Measurements from ENCODE around the gene S100A4. TPM values are rescaled to one million over a fixed set of nuclear protein-coding genes. Genes with fewer than 3 reads are reported as not detected.
"Not testable (repeated sequence)": the region's sequence is repeated elsewhere in the genome, so short reads cannot be mapped to it uniquely, and the experiment has no call there.

Gene S100A4
- total and polyA plus RNA-seq, 9 donors, result 12.7 to 160 (median 45.3) TPM

DNA sequence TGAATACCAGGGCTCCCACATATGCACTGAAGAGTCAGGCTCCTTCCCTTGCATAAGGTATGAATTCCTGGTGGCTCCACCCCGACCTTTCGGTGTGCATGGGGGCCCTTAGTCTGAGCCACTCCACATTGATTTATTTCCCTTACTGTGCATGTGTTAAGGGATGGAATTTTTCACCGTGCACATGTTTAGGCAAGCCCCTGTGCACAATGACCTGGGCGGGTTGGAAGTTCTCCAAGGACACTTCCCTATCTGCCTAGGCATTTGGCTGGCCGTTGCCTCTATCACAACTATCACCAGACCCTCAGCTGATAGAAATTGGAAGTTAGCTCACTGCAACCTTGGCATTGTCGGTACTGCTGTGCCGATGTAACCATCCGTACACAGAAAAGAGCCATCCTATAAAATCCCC lies 19.5 kb downstream of the S100A4 start:
- 10 to 23% (median 13%) methylated on average over 8 of the region's 8 CpGs for WGBS, 3 donors
- intact Hi-C loops (cut with DNase I), result no loop called here
- no peaks in the 10 kb centered on the region for H3K36me3 ChIP-seq
- peak in 1 of 5 donors; percentile 45 for DNase-seq
- H3K27ac ChIP-seq, result peak overlapping the region in 1 of 2 donors; percentile 37
- H3K4me1 ChIP-seq (ENCODE audit: insufficient read depth), result peaks cover 11% of the 10 kb centered on the region
- no peaks in the 10 kb centered on the region for H3K9me3 ChIP-seq
- no peaks in the 10 kb centered on the region for H3K27me3 ChIP-seq
- TF ChIP-seq POLR2A (IDR thresholded peaks at IDR 0.05) (no peak), EP300 (IDR thresholded peaks at IDR 0.05) (no peak)
- TF ChIP-seq, protein P1, sequence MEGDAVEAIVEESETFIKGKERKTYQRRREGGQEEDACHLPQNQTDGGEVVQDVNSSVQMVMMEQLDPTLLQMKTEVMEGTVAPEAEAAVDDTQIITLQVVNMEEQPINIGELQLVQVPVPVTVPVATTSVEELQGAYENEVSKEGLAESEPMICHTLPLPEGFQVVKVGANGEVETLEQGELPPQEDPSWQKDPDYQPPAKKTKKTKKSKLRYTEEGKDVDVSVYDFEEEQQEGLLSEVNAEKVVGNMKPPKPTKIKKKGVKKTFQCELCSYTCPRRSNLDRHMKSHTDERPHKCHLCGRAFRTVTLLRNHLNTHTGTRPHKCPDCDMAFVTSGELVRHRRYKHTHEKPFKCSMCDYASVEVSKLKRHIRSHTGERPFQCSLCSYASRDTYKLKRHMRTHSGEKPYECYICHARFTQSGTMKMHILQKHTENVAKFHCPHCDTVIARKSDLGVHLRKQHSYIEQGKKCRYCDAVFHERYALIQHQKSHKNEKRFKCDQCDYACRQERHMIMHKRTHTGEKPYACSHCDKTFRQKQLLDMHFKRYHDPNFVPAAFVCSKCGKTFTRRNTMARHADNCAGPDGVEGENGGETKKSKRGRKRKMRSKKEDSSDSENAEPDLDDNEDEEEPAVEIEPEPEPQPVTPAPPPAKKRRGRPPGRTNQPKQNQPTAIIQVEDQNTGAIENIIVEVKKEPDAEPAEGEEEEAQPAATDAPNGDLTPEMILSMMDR (IDR thresholded peaks at IDR 0.05), result no peak
- H3K4me3 ChIP-seq, result no peak overlapping the region

GRCh38 chr1:153525088-153525728 lies 20.4 kb downstream of the S100A4 start:
- TF ChIP-seq POLR2A (IDR thresholded peaks at IDR 0.05), result no peak
- Histone ChIP-seq H3K4me3 (no peak overlapping the region), H3K27me3 (no peaks in the 10 kb centered on the region), H3K27ac (peak overlapping the region in 1 of 2 donors; percentile 50), H3K36me3 (no peaks in the 10 kb centered on the region), H3K4me1 (ENCODE audit: insufficient read depth) (peaks cover 11% of the 10 kb centered on the region), H3K9me3 (no peaks in the 10 kb centered on the region)
- WGBS, 3 donors, result 20 to 33% (median 31%) methylated on average over 3 of the region's 3 CpGs
- DNase-seq, result peak in 3 of 5 donors; percentile 41 to 59 (median 56)
- intact Hi-C loops (cut with DNase I), result no loop called here

GRCh38 chr1:153522353-153523048 lies 23.1 kb downstream of the S100A4 start:
- DNase-seq, result peak in 2 of 5 donors; percentile 2 to 5
- H3K36me3 ChIP-seq; H3K27ac ChIP-seq; intact Hi-C loops (cut with DNase I); H3K27me3 ChIP-seq; H3K9me3 ChIP-seq; H3K4me3 ChIP-seq: not testable (repeated sequence)
- peaks cover 11% of the 10 kb centered on the region for H3K4me1 ChIP-seq (ENCODE audit: insufficient read depth)
- WGBS, 3 donors, result 79 to 85% (median 83%) methylated on average over 14 of the region's 14 CpGs

DNA sequence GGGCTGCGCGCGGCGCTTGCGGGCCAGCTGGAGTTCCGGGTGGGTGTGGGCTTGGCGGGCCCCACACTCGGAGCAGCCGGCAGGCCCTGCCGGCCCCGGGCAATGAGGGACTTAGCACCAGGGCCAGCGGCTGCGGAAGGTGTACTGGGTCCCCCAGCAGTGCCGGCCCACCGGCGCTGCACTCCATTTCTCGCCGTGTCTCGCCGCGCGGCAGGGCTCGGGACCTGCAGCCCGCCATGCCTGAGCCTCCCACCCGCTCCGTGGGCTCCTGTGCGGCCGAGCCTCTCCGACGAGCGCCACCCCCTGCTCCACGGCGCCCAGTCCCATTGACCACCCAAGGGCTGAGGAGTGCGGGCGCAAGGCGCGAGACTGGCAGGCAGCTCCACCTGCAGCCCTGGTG lies 23.8 kb downstream of the S100A4 start:
- H3K27ac ChIP-seq; H3K9me3 ChIP-seq; H3K4me3 ChIP-seq; H3K27me3 ChIP-seq; intact Hi-C loops (cut with DNase I); H3K36me3 ChIP-seq: not testable (repeated sequence)
- H3K4me1 ChIP-seq (ENCODE audit: insufficient read depth), result peaks cover 11% of the 10 kb centered on the region
- peak in 1 of 5 donors; percentile 16 for DNase-seq
- WGBS, 3 donors, result 97 to 98% (median 97%) methylated on average over 29 to 37 of the region's 37 CpGs

DNA sequence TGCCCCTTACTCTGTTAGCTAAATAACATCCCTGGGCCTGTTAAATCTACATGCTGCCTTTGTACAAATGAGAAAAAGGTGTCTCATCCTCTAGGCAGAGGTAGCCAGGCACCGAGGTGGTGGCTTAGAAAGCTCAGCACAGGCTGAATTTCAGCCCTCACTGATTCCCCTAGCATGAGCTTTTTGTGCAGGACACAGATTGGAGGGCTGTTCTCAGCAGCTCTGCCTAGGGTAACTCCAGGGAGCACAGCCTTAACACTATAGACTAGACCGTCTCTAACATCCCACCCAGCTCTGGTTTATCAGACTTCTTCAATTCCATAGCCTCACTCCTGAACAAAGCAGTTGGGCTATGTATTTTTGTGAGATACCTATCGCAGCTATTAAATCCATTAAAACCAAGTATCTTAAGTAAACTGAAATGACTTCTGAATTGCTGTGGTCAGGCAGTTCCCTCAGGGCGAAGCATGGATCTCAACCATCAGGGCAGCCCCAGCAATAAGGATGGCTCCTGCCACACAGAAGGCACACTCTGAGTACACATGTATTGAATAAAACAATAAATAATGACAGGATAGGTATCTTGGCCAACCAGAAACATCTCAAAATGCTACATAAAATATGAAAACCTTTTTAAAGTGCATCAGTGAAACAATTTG lies 24.7 kb downstream of the S100A4 start:
- H3K4me1 ChIP-seq (ENCODE audit: insufficient read depth), result peaks cover 8% of the 10 kb centered on the region
- no peaks in the 10 kb centered on the region for H3K9me3 ChIP-seq
- no peak overlapping the region for H3K4me3 ChIP-seq
- no peaks in the 10 kb centered on the region for H3K27me3 ChIP-seq
- intact Hi-C loops (cut with DNase I), result no loop called here
- WGBS, 3 donors, result 86 to 94% (median 89%) methylated on average over 4 of the region's 4 CpGs
- no peak for DNase-seq
- no peak overlapping the region for H3K27ac ChIP-seq
- H3K36me3 ChIP-seq, result no peaks in the 10 kb centered on the region
- TF ChIP-seq EP300 (IDR thresholded peaks at IDR 0.05) (no peak), POLR2A (IDR thresholded peaks at IDR 0.05) (no peak)
- TF ChIP-seq, protein P1 (IDR thresholded peaks at IDR 0.05), result no peak

GRCh38 chr1:153520137-153520691 lies 25.4 kb downstream of the S100A4 start:
- H3K4me3 ChIP-seq; H3K4me1 ChIP-seq (ENCODE audit: insufficient read depth); H3K9me3 ChIP-seq; intact Hi-C loops (cut with DNase I); H3K27me3 ChIP-seq; H3K36me3 ChIP-seq; H3K27ac ChIP-seq; DNase-seq: not testable (repeated sequence)
- WGBS, 3 donors, result 92 to 96% (median 92%) methylated on average over 5 of the region's 5 CpGs
